Hippocampal formation (tissue), 2 donors: ENCODE measurements around the gene GTPBP4.
"Not testable (repeated sequence)": the region's sequence is repeated elsewhere in the genome, so short reads cannot be mapped to it uniquely, and the experiment has no call there.

Experiments
- DNase-seq, 2 donors: peaks; one replicate each; lab custom pipeline; 2025; lab: John Stamatoyannopoulos, UW

The GTPBP4 gene

GRCh38 chr10:1056326-1057105 is 68.3 kb downstream of the GTPBP4 start, which contains the start of gene WDR37:
TSS of gene WDR37 (plus strand) at chr10:1056385. CDS start at chr10:1072156, 15,771 bp downstream.
- DNase-seq, result peak; percentile 42 to 80

GRCh38 chr10:1057106-1057657 is 68.9 kb downstream of the GTPBP4 start:
- no peak for DNase-seq

DNA sequence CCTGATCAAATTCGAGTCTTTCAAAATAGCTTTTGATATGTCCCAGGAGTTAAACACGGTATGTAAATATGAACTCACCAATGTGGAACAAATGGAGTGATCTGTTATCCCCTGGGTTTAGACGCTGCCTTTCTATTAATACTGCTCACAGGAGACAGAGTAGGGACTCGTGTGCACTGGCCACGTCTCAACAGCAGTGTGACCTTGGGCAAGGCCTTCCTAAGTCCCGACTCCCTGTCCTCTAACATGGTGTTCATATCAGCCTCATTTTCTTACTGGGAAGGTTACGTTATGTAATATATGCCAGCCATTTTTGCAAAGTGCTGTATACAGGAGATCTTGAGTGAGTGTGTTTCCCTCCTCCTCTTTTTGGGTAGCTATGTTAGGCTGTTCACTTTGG is 69.8 kb downstream of the GTPBP4 start:
- no peak for DNase-seq

- DNase-seq, result no peak
Observed at GRCh38 chr10:1059902-1060301, 71.7 kb downstream of the GTPBP4 start.

GRCh38 chr10:1061930-1062774 is 73.9 kb downstream of the GTPBP4 start:
- no peak for DNase-seq

GRCh38 chr10:1063232-1063865 is 75.1 kb downstream of the GTPBP4 start:
- DNase-seq, result no peak

DNA sequence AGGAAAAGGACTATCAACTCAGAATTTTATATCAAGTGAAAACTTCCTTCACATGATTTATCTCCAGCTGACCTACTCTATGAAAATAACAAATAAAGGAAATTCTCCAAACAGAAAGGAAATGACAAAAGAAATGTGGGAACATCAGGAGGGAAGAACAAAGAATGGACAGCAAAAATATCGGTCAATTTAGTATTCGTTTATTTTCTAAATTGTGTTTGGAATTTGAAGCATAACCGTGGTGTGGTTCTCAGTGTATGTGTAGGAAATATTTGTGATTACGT is 76.7 kb downstream of the GTPBP4 start:
- DNase-seq, result no peak

- DNase-seq, result not testable (repeated sequence)
Observed at GRCh38 chr10:1066734-1067133, 78.5 kb downstream of the GTPBP4 start.

- no peak for DNase-seq
Observed at GRCh38 chr10:1068380-1069361, 80.4 kb downstream of the GTPBP4 start.
